ENCODE results near the gene SPECC1L.

The SPECC1L gene

GRCh38 chr22:24359452-24360120 is 89.0 kb downstream of the SPECC1L start:
- no peak for DNase-seq (ENCODE audit: low read depth in 2 of 2)

DNA sequence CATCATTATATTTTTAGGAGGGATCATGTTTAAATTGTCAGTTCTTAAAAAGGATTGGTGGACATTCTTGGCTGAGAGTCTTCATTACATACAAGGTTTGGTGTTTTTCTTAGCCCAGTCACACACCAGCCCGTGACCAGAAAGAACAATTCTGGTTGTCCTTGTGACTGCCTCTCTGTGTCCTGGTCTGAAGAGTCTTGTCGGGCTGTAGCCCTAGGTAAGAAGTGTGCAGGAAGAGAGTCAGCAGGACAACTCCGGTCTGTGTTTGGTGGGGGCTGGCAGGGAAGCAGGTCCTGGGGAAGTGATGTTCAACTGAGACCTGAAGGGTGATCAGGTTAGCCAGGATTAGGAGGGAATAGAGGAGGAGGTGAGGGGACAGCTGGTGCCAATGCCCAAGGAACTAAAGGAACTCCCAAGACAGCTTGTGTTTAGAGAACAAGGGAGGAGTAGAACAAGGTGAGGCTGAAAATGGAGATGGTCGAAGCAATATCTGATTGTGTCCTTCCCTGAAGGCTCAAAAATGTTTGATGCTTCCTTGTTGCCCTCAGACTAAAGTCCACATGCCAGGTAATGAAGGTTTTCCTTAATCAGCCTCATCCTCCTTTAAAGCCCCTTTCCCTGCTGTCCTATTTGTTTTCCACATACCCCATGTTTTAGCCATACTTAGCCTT is 91.5 kb downstream of the SPECC1L start:
- no peak for DNase-seq (ENCODE audit: low read depth in 2 of 2)

DNA sequence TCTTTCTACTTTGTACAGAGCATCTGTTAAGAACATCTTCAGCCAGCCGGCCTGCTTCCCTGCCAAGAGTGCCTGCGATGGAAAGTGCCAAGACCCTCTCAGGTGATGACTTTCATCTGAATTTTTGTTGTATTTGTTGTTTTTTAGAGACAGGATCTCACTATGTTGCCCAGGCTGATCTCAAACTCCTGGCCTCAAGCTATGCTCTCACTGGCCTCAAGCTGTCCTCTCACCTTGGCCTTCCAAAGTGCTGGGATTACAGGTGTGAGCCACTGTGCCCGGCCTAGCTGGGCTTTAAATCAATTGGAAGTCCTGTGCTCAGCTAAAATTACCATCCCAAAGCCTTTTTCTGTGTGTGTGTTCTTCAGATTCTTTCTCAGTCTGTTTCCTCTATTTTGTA is 92.6 kb downstream of the SPECC1L start:
- DNase-seq (ENCODE audit: low read depth in 2 of 2) = no peak

- DNase-seq (ENCODE audit: low read depth in 2 of 2) = no peak
Measured at GRCh38 chr22:24366701-24367100, 96.1 kb downstream of the SPECC1L start.

DNA sequence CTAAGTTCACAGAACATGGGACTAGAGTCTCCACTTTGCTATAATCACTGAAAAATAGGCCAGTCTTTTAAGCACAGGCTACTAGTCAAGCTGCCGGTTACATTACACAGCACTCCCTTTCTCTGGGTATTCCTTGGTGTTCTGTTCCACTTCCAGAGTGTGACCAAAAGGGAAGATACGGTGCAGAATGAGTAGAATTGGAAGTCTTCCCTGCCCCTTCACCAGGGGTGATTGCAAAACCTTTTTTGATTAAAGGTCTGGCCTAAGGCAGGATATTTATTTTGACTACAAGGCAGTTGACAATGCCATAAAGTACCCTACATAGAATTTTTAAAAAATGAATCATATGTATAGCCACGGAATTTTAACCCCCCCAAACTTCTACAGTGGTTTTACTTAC is 97.2 kb downstream of the SPECC1L start:
- DNase-seq (ENCODE audit: low read depth in 2 of 2) = no peak

DNA sequence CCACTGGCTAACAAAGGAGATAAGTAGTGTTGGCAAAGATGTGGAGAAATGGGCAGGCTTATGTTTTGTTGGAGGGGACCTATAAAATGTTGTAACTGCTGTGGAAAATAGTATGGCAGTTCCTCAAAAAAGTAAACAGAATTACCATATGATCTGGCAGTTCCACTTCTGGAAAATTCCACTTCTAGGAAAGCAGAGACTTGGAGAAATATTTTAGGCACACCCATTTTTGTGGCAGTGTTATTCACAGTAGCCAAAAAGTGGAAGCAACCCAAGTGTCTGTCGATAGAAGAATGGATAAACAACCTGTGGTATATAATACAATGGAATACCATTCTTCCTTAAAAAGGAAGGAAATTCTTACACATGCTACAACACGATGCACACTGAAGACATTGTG is 99.8 kb downstream of the SPECC1L start:
- DNase-seq (ENCODE audit: low read depth in 2 of 2) = no peak

- DNase-seq (ENCODE audit: low read depth in 2 of 2) = no peak
Measured at GRCh38 chr22:24376002-24376401, 105.4 kb downstream of the SPECC1L start.

DNA sequence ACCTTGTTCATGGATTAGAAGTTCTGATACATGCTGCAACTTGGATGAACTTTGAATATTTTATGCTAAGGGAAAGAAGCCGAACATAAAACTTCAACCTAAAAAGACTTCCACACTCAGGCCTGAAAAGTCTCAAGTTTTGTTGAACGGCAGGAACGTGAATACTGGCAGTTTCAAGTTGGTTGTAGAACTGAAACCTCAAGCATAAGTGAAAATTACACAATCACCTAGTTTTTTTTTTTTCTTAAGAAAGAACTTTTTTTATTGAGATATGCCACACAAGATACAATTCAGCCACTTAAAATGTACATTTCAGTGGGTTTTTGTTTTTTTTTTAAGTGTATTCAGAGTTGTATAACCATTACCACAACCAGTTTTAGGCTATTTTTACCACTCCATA is 106.0 kb downstream of the SPECC1L start:
- no peak for DNase-seq (ENCODE audit: low read depth in 2 of 2)

DNA sequence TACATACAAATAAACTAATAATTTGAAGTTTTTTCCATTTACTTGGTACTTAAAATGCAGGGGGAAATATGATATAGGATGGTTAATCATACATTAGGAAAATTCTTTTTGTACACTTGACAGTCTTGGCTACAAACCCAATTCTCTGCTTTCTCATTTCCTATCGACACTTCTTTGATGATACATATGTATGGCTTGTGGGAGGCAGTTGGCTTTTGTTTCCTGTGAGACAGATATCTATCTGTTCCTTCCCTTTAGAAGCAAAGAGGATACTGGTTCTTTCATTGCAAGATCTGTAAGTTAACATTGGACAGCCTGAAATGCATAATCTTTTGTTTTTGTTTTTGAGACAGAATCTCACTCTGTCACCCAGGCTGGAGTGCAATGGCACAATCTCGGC is 108.9 kb downstream of the SPECC1L start:
- no peak for DNase-seq (ENCODE audit: low read depth in 2 of 2)

GRCh38 chr22:24380220-24380904 is 109.7 kb downstream of the SPECC1L start:
- no peak for DNase-seq (ENCODE audit: low read depth in 2 of 2)

GRCh38 chr22:24380905-24381230 is 110.2 kb downstream of the SPECC1L start:
- no peak for DNase-seq (ENCODE audit: low read depth in 2 of 2)

GRCh38 chr22:24383061-24383460 is 112.4 kb downstream of the SPECC1L start:
- DNase-seq (ENCODE audit: low read depth in 2 of 2) = no peak

- no peak for DNase-seq (ENCODE audit: low read depth in 2 of 2)
Measured at GRCh38 chr22:24384131-24384530, 113.5 kb downstream of the SPECC1L start.

DNA sequence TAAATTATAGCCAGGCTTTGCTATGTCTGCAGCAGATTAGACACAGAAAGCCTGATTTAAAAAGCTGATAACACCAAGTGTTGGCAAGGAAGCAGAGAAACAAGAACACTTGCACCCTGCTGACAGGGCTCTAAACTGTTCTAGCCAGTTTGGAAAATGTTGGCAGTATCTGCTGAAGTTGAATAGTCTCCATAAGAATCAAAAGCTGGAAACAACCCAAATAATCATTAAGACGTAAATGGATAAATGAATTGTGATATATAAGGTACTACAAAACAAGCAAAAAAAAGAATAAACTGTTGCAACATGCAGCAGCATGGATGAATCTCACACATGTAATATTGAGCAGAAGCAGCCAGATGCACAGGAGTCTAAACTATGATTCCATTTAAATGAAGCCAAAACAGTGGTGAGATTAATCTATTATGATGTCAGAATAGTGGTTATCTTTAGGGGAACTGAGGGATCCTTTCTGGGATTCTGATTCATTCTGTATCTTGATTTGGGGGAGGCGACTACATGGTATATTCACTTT is 116.4 kb downstream of the SPECC1L start:
- DNase-seq (ENCODE audit: low read depth in 2 of 2) = no peak

DNA sequence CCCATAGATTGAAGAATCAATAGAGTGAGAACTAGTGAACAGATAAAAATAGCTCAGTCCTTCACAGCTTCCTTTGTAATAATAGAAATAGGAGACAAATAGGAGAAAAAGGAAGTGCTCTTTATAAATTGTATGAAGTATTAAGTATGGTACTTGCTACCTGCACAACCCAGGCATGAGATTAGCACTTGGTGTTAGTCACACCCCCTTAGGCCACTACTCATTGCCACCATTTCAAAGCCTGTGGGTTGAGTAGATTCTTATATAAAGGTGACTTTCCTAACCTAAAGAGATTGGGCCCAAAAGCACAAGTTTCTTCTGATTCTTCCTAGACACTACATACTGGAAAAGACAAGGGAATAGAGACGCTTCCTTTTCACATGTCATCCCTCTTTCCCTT is 119.0 kb downstream of the SPECC1L start:
- DNase-seq (ENCODE audit: low read depth in 2 of 2) = no peak

GRCh38 chr22:24390156-24390555 is 119.5 kb downstream of the SPECC1L start:
- DNase-seq (ENCODE audit: low read depth in 2 of 2) = no peak

GRCh38 chr22:24390576-24390975 is 119.9 kb downstream of the SPECC1L start:
- DNase-seq (ENCODE audit: low read depth in 2 of 2) = no peak

DNA sequence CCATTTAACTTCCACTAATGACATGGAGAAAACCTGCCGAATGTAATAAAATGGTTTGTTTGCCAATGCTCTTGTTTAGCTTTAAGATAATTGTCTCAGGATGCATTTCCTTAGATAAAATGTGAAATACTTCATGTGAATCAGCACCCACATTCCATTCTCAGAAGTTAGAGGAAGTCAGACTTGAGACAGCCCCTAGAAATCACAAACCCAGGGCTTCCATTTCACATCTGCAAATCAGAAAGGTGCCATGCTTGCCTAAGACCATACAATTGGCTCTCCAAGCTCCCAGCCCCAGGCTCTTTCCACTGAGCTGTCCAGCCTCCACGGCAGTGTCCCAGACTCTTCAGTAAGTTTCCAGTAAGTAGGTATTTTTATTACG is 121.2 kb downstream of the SPECC1L start:
- no peak for DNase-seq (ENCODE audit: low read depth in 2 of 2)

- DNase-seq (ENCODE audit: low read depth in 2 of 2) = no peak
Measured at GRCh38 chr22:24392218-24392931, 121.7 kb downstream of the SPECC1L start.

DNA sequence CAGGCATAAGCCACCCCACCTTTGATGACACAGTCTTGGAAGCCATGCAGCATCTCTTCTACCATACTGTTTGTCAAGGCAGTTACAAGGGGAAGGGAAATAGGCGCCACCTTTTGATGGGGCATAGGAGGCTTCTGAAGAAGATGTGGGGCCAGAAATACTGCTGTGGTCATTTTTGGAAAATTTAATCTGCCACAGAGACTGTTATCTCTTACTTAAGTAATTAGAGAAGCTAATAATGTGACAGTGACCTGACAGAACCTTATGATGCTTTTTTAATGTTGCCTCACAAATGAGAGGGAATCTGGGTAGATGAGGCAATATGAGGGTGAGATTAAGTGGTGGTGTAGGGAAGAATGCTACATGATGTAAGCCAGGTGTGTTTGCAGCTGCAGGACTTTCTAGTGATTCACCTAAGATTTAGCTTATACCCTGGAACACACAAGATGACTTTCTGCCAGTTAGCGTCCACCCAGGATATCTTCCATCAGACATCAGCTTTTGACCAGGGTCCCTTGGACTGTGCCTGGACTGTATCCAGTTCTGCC is 122.5 kb downstream of the SPECC1L start:
- no peak for DNase-seq (ENCODE audit: low read depth in 2 of 2)

DNA sequence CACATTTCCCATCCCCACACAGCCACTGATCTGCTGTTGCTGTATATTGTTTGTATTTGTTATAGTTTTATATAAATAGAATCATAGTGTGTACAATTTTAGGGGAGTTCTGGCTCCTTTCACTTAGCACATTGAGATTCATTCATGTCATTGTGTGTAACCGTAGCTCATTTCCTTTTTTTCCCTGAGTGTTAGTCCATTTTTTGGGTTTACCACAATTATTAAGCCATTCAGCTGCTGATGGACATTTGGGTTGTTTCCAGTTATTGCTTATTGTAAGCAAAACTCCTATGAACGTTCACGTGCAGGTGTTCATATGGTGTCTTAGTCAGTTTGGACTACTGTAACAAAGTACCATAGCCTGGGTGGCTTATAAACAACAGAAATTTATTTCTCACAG is 123.2 kb downstream of the SPECC1L start:
- DNase-seq (ENCODE audit: low read depth in 2 of 2) = no peak

GRCh38 chr22:24394254-24394653 is 123.6 kb downstream of the SPECC1L start:
- no peak for DNase-seq (ENCODE audit: low read depth in 2 of 2)
